Fibroblast of skin of right quadriceps (primary cell): ENCODE measurements around the gene IL4.
A peak's percentile ranks its signal among the peaks of the same experiment; 100 is the strongest.
"Not testable (repeated sequence)": the region's sequence is repeated elsewhere in the genome, so short reads cannot be mapped to it uniquely, and the experiment has no call there.

Source experiments
- DNase-seq: peaks from one replicate; pipeline ENCODE4 v3.0.0-alpha.2; 2013

Gene IL4

DNA sequence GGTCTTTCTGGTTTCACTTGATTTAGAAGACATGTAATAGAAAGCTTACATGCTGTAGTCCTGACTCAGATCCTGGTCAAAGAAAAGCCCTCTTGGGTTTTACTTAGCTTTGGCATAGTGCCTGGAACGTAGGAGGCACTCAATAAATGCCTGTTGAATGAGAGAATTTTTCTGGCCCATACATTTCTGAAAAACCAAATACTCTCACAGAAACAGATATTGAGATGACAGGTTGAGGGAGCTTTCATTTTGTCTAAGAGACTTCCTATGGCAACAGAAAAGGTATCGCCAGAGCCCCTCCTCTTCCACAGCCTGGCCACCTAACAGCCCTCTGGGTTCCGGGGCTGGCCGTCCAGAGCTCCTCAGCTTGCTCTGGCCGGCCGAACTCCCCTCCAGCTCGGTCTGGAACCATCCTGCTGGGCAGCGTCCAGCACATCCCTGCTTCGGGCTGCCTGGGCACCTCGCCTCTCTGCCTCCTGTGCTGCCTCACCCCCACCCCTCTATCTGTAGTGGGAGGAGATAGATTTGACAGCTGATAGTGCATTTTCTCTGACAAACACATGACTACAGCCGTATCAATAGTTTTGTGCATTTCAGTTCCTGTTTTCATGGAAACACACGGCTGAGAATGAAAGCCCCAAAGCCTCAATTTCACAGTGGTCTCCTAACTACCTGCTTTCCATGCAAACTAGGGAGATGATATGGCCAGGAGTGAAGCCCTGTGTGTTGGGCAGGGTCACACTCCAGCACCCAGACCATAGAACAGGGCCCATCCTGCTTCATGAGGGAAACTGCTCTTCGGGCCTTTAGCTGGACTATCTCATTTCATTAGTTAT lies 1.1 kb downstream of the IL4 start:
- peak; percentile 97 for DNase-seq

DNA sequence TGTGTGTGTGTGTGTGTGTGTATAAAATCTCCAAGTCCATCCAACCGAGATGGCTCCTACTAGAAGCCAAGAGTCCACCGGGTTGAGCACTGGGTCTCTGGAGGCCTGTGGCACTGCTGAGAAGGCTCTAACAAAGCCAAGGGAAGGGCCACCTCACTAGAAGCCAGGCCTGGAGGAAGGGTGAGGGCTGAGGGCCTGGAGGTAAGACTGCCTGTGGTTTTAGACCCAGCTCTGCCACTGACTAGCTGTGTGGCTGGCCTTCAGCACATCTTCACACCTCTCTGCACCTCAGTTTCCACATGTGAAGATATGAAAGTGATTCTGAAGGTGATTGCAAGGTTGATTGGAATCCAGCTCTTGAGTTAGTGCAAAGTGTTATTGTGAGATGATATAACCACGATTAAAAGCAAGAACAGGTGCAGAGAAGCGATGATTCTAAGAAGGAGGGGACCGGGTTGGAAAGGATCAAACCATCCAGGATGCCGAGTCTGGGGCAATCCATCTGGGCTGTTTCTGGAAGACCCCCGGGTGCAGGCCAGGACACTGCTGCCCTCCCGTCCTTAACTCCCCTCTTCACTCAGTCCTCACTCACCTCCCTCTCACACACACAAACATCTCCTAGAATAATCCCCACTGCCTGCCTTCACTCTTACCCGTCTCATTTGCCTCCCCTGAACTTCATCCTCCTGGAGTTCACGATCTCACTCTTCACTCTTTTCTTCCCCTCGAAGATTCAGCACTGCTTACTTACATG lies 2.3 kb downstream of the IL4 start:
- DNase-seq = no peak

DNA sequence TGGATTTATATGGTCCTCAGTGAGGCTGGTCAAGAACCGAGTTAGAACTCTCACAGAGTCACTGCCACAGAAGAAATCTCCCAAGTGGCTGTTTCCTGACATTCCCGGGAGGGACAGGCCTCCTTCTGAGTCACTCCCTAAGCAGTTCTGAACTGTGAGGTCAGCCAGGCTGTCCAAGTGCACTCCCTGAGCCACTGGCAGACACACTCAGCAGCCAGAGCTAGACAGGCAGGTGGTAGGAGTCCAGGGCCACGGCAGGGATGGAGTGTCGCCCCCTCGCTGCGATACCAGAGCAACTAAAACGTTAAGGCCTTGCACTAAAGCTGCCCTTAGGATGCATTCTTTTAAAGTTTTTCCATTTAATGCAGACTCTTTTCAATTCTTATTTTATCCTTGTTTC lies 3.4 kb downstream of the IL4 start:
- DNase-seq = peak; percentile 76

- DNase-seq = no peak
These were observed 4.1 kb downstream of the IL4 start for GRCh38 chr5:132677682-132678400.

DNA sequence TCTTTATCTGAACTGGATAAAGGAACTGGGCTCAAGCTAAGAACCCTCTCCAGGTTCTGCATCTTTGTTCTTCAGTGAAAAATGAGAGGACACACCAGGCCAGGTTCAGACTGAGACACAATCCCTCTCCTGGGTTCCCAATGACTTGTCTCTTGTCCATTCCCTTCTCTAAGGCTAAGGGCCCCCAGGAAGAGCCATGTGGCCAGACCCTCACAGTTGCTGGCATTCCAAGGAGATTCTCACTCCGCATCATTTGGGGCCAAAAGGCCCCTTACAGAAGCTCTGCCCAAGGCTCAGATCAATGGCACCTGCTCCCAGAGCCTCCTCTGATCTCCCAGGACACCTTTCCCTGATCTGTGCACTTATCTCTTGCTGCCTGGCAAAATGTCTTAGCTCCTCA lies 4.9 kb downstream of the IL4 start:
- no peak for DNase-seq

- no peak for DNase-seq
These were observed 5.4 kb downstream of the IL4 start for GRCh38 chr5:132679166-132679565.

DNA sequence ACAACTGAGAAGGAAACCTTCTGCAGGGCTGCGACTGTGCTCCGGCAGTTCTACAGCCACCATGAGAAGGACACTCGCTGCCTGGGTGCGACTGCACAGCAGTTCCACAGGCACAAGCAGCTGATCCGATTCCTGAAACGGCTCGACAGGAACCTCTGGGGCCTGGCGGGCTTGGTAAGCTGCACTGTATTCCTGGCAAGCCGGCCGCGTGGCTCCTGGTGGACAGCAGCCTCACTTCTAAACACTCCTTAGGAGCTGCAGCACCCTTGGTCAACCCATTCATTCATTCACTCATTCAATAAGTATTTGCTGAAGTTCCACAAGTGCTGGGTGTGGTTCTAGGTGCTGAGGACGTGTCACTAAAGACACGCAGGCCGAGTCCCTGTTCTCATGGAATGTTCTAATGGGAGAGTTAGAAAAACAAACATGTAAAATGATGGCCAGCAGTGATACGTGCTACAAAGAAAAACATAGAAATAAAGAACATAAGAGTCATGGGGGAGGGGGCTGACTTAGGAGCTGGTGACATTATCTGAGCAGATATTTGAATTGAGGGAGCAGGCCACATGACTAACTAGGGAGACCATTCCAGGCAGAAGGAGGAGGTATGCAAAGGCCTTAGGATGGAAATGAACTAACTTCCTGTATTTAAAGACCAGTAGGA lies 6.1 kb downstream of the IL4 start:
- no peak for DNase-seq

- no peak for DNase-seq
These were observed 7.1 kb downstream of the IL4 start for GRCh38 chr5:132680780-132681475.

- no peak for DNase-seq
These were observed 7.7 kb downstream of the IL4 start for GRCh38 chr5:132681476-132681831.

DNA sequence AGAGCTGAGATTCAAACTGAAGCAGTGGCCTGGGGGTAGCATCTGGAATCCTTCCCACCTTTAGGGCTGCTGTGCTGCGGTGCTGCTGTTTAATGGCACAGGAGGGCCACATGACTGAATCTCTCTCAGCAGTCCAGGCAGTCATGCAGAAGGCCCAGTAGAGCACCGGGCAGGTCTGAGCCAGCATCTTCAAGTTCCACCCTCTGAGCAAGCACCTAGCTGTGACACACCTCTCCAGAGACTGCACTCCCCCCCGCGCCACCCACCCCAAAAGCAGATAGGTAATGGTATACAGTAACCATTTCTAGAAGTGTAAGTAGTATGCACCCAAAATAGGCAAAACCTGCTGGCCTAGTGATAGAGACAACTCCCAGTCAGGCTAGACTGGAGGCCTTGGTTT lies 8.2 kb downstream of the IL4 start:
- no peak for DNase-seq

GRCh38 chr5:132684491-132684890 lies 10.7 kb downstream of the IL4 start:
- peak; percentile 43 for DNase-seq

DNA sequence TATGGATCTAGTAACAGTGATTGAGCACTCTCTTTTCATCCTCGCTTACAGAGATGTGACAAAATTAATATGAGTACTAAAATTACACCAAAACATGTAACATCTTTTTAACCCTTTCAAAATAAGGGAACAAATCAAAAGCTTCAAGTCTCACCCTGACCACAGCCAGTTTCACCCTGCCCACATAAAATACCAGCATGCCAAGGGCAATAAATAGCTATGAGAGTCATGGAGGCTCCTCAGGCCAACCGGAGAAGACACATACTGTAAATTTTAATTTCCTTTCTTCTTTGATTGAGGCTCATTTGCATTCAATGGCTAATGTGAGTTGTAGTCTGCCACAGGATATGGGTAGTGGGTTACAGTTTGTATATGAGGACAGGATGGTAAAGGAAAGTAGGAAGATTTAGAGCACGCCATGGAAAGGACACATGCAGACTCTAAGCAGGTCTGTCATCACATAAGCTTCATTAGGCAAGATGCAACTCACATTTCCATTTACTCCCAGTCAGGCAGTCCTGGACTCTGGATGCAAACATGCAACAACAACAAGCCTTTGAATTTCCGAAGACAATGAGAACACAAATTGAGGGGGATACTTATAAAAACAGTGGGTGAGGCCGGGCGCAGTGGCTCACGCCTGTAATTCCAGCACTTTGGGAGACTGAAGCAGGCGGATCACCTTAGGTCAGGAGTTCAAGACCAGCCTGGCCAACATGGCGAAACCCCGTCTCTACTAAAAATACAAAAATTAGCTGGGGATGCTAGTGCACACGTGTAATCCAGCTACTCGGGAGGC lies 11.3 kb downstream of the IL4 start:
- DNase-seq = no peak

DNA sequence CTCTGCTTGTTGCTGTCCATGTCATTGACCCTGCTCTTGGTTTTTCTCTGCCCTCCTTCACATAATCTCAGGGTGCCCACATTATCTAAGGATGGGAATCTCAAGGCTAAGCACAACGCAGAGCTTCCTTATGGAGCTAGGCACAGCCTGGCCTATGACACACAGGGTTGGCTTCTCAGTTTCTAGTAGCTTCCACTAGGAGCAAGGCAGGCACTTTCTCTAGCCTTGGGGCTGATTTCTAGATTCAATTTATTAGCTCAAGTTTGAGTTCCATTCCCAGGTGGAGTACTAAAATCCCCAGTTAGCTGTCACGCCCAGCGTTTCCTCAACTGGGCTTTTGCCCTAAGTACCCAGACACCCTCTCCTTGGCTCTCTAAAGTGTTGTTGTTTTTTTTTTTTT lies 12.4 kb downstream of the IL4 start:
- no peak for DNase-seq

- no peak for DNase-seq
These were observed 14.2 kb downstream of the IL4 start for GRCh38 chr5:132687995-132688394.

GRCh38 chr5:132688536-132689339 lies 14.9 kb downstream of the IL4 start:
- no peak for DNase-seq

- no peak for DNase-seq
These were observed 15.7 kb downstream of the IL4 start for GRCh38 chr5:132689513-132689912.

- no peak for DNase-seq
These were observed 16.4 kb downstream of the IL4 start for GRCh38 chr5:132690156-132690555.

GRCh38 chr5:132691755-132692631 lies 18.2 kb downstream of the IL4 start:
- DNase-seq = not testable (repeated sequence)

- peak; percentile 51 for DNase-seq
These were observed 18.8 kb downstream of the IL4 start for GRCh38 chr5:132692632-132692967.

GRCh38 chr5:132695956-132696355 lies 22.2 kb downstream of the IL4 start:
- DNase-seq = no peak
